Dermis microvascular lymphatic vessel endothelial cell (primary cell): Measurements from ENCODE around the gene KRTAP12-3. TPM values are rescaled to one million over a fixed set of nuclear protein-coding genes. Genes with fewer than 3 reads are reported as not detected.
A peak's percentile ranks its signal among the peaks of the same experiment; 100 is the strongest.
"Not testable (repeated sequence)": the region's sequence is repeated elsewhere in the genome, so short reads cannot be mapped to it uniquely, and the experiment has no call there.

Source experiments
- DNase-seq, 2 donors: peaks; one replicate each; pipeline versions ENCODE4 v3.0.0 to v3.0.0-alpha.2; 2010; ENCODE audit warnings: low read depth in 2 of 2
- total RNA-seq: library from RNA; depleted of rRNA; stranded (reverse); fragments of >200 nt; gene quantifications from 2 replicates; pipeline ENCODE4 v1.2.1, GENCODE V29; 2014

Gene KRTAP12-3
- total RNA-seq: not detected in 2 replicates

GRCh38 chr21:44657635-44658540 lies at the start of gene KRTAP12-3:
TSS of gene KRTAP12-3 (plus strand) at chr21:44657932. CDS start at chr21:44657980, 48 bp downstream.
- no peak for DNase-seq

GRCh38 chr21:44609193-44609592 lies 48.5 kb upstream of the KRTAP12-3 start:
- no peak for DNase-seq

- not testable (repeated sequence) for DNase-seq
Observed at GRCh38 chr21:44610157-44610843, 47.4 kb upstream of the KRTAP12-3 start.

- DNase-seq: no peak
Observed at GRCh38 chr21:44611551-44611950, 46.2 kb upstream of the KRTAP12-3 start.

- no peak for DNase-seq
Observed at GRCh38 chr21:44612029-44612486, 45.7 kb upstream of the KRTAP12-3 start, which contains the start of gene KRTAP10-8. TSS of gene KRTAP10-8 (plus strand) at chr21:44612079. CDS start at chr21:44612101, 22 bp downstream.

GRCh38 chr21:44612669-44613229 lies 45.0 kb upstream of the KRTAP12-3 start:
- no peak for DNase-seq

GRCh38 chr21:44613386-44614155 lies 44.2 kb upstream of the KRTAP12-3 start:
- DNase-seq: no peak

- no peak for DNase-seq
Observed at GRCh38 chr21:44614161-44614631, 43.5 kb upstream of the KRTAP12-3 start.

GRCh38 chr21:44614961-44615391 lies 42.8 kb upstream of the KRTAP12-3 start:
- DNase-seq: no peak

GRCh38 chr21:44615466-44615865 lies 42.3 kb upstream of the KRTAP12-3 start:
- no peak for DNase-seq

GRCh38 chr21:44615911-44616590 lies 41.7 kb upstream of the KRTAP12-3 start:
- no peak for DNase-seq

GRCh38 chr21:44616591-44616926 lies 41.2 kb upstream of the KRTAP12-3 start:
- no peak for DNase-seq

GRCh38 chr21:44617071-44617501 lies 40.6 kb upstream of the KRTAP12-3 start:
- no peak for DNase-seq

- peak; percentile 6 to 55 for DNase-seq
Observed at GRCh38 chr21:44618504-44618903, 39.2 kb upstream of the KRTAP12-3 start.

- peak in 1 of 2 donors; percentile 2 for DNase-seq
Observed at GRCh38 chr21:44618909-44619308, 38.8 kb upstream of the KRTAP12-3 start.

GRCh38 chr21:44619886-44620285 lies 37.8 kb upstream of the KRTAP12-3 start:
- no peak for DNase-seq

GRCh38 chr21:44623575-44623974 lies 34.2 kb upstream of the KRTAP12-3 start:
- DNase-seq: no peak

GRCh38 chr21:44625756-44626155 lies 32.0 kb upstream of the KRTAP12-3 start:
- no peak for DNase-seq

GRCh38 chr21:44626262-44626661 lies 31.5 kb upstream of the KRTAP12-3 start:
- no peak for DNase-seq

- DNase-seq: no peak
Observed at GRCh38 chr21:44626673-44627143, 31.0 kb upstream of the KRTAP12-3 start, which contains the start of gene KRTAP10-9. TSS of gene KRTAP10-9 (plus strand) at chr21:44627093. CDS start at chr21:44627172, 79 bp downstream.
